ENCODE measurements around the gene AKAIN1.

Gene AKAIN1

DNA sequence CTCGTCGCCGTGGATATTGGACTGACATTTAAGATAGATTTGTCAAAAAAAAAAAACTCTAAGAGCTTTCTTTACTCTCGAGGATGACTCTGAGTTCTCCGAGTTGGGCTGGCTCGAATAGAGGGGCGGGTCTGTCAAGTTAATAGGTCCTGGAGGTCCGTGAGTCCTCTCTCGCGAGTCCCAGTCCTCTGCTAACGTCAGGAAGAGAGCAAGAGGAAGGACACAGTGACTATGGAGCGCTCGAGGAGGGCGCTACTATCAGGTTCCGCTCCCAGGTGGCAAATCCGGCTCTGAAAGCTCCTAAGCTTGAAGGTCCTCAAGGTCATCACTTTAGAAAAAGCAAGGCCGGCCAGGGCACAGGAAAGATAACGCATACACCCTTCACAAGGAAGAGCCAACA is 404 bp upstream of the AKAIN1 start:
- no peaks in the 10 kb centered on the region for H3K4me1 ChIP-seq (ENCODE audit: insufficient read depth, low read length, severe bottlenecking)
- H3K4me2 ChIP-seq (ENCODE audit: low read length) = no peak overlapping the region
- no peaks in the 10 kb centered on the region for H3F3A ChIP-seq (ENCODE audit: insufficient read depth, low read length)
- H3K27me3 ChIP-seq (ENCODE audit: insufficient read depth, low read length) = no peaks in the 10 kb centered on the region
- H2AFZ ChIP-seq (ENCODE audit: low read length) = no peak overlapping the region
- no peak overlapping the region for H3K27ac ChIP-seq (ENCODE audit: low read depth, low read length, poor library complexity, severe bottlenecking)
- no peak overlapping the region for H3K4me3 ChIP-seq (ENCODE audit: low read depth, low read length, poor library complexity, severe bottlenecking)
- H4K20me1 ChIP-seq (ENCODE audit: insufficient read depth, low read length) = no peaks in the 10 kb centered on the region
- TF ChIP-seq, protein P1, sequence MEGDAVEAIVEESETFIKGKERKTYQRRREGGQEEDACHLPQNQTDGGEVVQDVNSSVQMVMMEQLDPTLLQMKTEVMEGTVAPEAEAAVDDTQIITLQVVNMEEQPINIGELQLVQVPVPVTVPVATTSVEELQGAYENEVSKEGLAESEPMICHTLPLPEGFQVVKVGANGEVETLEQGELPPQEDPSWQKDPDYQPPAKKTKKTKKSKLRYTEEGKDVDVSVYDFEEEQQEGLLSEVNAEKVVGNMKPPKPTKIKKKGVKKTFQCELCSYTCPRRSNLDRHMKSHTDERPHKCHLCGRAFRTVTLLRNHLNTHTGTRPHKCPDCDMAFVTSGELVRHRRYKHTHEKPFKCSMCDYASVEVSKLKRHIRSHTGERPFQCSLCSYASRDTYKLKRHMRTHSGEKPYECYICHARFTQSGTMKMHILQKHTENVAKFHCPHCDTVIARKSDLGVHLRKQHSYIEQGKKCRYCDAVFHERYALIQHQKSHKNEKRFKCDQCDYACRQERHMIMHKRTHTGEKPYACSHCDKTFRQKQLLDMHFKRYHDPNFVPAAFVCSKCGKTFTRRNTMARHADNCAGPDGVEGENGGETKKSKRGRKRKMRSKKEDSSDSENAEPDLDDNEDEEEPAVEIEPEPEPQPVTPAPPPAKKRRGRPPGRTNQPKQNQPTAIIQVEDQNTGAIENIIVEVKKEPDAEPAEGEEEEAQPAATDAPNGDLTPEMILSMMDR (IDR thresholded peaks at IDR 0.05; ENCODE audit: low read length) = no peak
- no peak for TF ChIP-seq EZH2 (IDR thresholded peaks at IDR 0.05; ENCODE audit: borderline replicate concordance, low read length)
- H3K9me2 ChIP-seq (ENCODE audit: low read depth, low read length) = no peaks in the 10 kb centered on the region
- no peaks in the 10 kb centered on the region for H3K9me3 ChIP-seq (ENCODE audit: low read length)
- no peaks in the 10 kb centered on the region for H3K36me3 ChIP-seq (ENCODE audit: insufficient read depth, low read length)
- no peaks in the 10 kb centered on the region for H3K79me2 ChIP-seq (ENCODE audit: insufficient read depth, low read length)
- no peak overlapping the region for H3K9ac ChIP-seq (ENCODE audit: low read length)

- TF ChIP-seq EZH2 (IDR thresholded peaks at IDR 0.05; ENCODE audit: borderline replicate concordance, low read length) = no peak
- TF ChIP-seq, protein P1 (IDR thresholded peaks at IDR 0.05; ENCODE audit: low read length) = no peak
- Histone ChIP-seq H3K9ac (ENCODE audit: low read length) (no peak overlapping the region), H3F3A (ENCODE audit: insufficient read depth, low read length) (no peaks in the 10 kb centered on the region), H3K4me2 (ENCODE audit: low read length) (no peak overlapping the region), H4K20me1 (ENCODE audit: insufficient read depth, low read length) (no peaks in the 10 kb centered on the region), H3K9me2 (ENCODE audit: low read depth, low read length) (no peaks in the 10 kb centered on the region), H3K4me1 (ENCODE audit: insufficient read depth, low read length, severe bottlenecking) (no peaks in the 10 kb centered on the region), H3K27ac (ENCODE audit: low read depth, low read length, poor library complexity, severe bottlenecking) (no peak overlapping the region), H2AFZ (ENCODE audit: low read length) (no peak overlapping the region), H3K9me3 (ENCODE audit: low read length) (no peaks in the 10 kb centered on the region), H3K36me3 (ENCODE audit: insufficient read depth, low read length) (no peaks in the 10 kb centered on the region), H3K4me3 (ENCODE audit: low read depth, low read length, poor library complexity, severe bottlenecking) (no peak overlapping the region), H3K27me3 (ENCODE audit: insufficient read depth, low read length) (no peaks in the 10 kb centered on the region), H3K79me2 (ENCODE audit: insufficient read depth, low read length) (no peaks in the 10 kb centered on the region)
Measured at GRCh38 chr18:5196253-5197031, 615 bp downstream of the AKAIN1 start.

GRCh38 chr18:5195656-5196055 is 1.4 kb downstream of the AKAIN1 start:
- Histone ChIP-seq H3K9me3 (ENCODE audit: low read length) (no peaks in the 10 kb centered on the region), H3K4me2 (ENCODE audit: low read length) (no peak overlapping the region), H3F3A (ENCODE audit: insufficient read depth, low read length) (no peaks in the 10 kb centered on the region), H3K79me2 (ENCODE audit: insufficient read depth, low read length) (no peaks in the 10 kb centered on the region), H3K36me3 (ENCODE audit: insufficient read depth, low read length) (no peaks in the 10 kb centered on the region), H3K4me1 (ENCODE audit: insufficient read depth, low read length, severe bottlenecking) (no peaks in the 10 kb centered on the region), H4K20me1 (ENCODE audit: insufficient read depth, low read length) (no peaks in the 10 kb centered on the region), H2AFZ (ENCODE audit: low read length) (no peak overlapping the region), H3K9ac (ENCODE audit: low read length) (no peak overlapping the region), H3K27ac (ENCODE audit: low read depth, low read length, poor library complexity, severe bottlenecking) (no peak overlapping the region), H3K27me3 (ENCODE audit: insufficient read depth, low read length) (no peaks in the 10 kb centered on the region), H3K9me2 (ENCODE audit: low read depth, low read length) (no peaks in the 10 kb centered on the region), H3K4me3 (ENCODE audit: low read depth, low read length, poor library complexity, severe bottlenecking) (no peak overlapping the region)
- TF ChIP-seq, protein P1 (IDR thresholded peaks at IDR 0.05; ENCODE audit: low read length) = no peak
- no peak for TF ChIP-seq EZH2 (IDR thresholded peaks at IDR 0.05; ENCODE audit: borderline replicate concordance, low read length)
